ENCODE data around the gene SNF8.

Gene SNF8

GRCh38 chr17:48944515-48945260 lies at the start of gene SNF8:
Gene SNF8, minus strand, starts transcription at chr17:48944842. Its CDS starts 108 bp downstream, at chr17:48944734.
- DNase-seq (ENCODE audit: low read depth): peak; percentile 88
- H3K4me3 ChIP-seq (ENCODE audit: low read length): peak within 1 kb of the TSS; percentile 88
- no peak for TF ChIP-seq CTCF (conservative IDR thresholded peaks at IDR 0.05; ENCODE audit: low read length)

- no peak for TF ChIP-seq CTCF (conservative IDR thresholded peaks at IDR 0.05; ENCODE audit: low read length)
- no peak overlapping the region for H3K4me3 ChIP-seq (ENCODE audit: low read length)
- DNase-seq (ENCODE audit: low read depth): no peak
Measured at GRCh38 chr17:48993951-48994350, 49.3 kb upstream of the SNF8 start.

- TF ChIP-seq CTCF (conservative IDR thresholded peaks at IDR 0.05; ENCODE audit: low read length): no peak
- no peak for DNase-seq (ENCODE audit: low read depth)
- no peak overlapping the region for H3K4me3 ChIP-seq (ENCODE audit: low read length)
Measured at GRCh38 chr17:48993305-48993704, 48.7 kb upstream of the SNF8 start.

- TF ChIP-seq CTCF (conservative IDR thresholded peaks at IDR 0.05; ENCODE audit: low read length): no peak
- H3K4me3 ChIP-seq (ENCODE audit: low read length): no peak overlapping the region
- no peak for DNase-seq (ENCODE audit: low read depth)
Measured at GRCh38 chr17:48992444-48992843, 47.8 kb upstream of the SNF8 start.

- no peak for DNase-seq (ENCODE audit: low read depth)
- TF ChIP-seq CTCF (conservative IDR thresholded peaks at IDR 0.05; ENCODE audit: low read length): no peak
- H3K4me3 ChIP-seq (ENCODE audit: low read length): no peak overlapping the region
Measured at GRCh38 chr17:48990882-48991357, 46.3 kb upstream of the SNF8 start.

GRCh38 chr17:48989100-48989499 lies 44.5 kb upstream of the SNF8 start:
- no peak for DNase-seq (ENCODE audit: low read depth)
- H3K4me3 ChIP-seq (ENCODE audit: low read length): no peak overlapping the region
- no peak for TF ChIP-seq CTCF (conservative IDR thresholded peaks at IDR 0.05; ENCODE audit: low read length)
